ENCODE measurements around the gene YIF1A.

GRCh38 chr11:66312549-66313320, 23.8 kb upstream of the YIF1A start:
- TF ChIP-seq ZNF350 (tag by site-specific recombination; IDR thresholded peaks at IDR 0.05) = no peak
- no peak for TF ChIP-seq ZNF701 (tag by site-specific recombination; IDR thresholded peaks at IDR 0.05)
- TF ChIP-seq ZNF132 (tag by site-specific recombination; IDR thresholded peaks at IDR 0.05; ENCODE audit: borderline replicate concordance) = no peak
- no peak for TF ChIP-seq CTCF (tag by site-specific recombination; IDR thresholded peaks at IDR 0.05)
- no peak for TF ChIP-seq INSM2 (tag by site-specific recombination; IDR thresholded peaks at IDR 0.05)
- no peak for TF ChIP-seq ZNF585B (tag by site-specific recombination; IDR thresholded peaks at IDR 0.05)
- no peak for TF ChIP-seq ZNF549 (tag by site-specific recombination; IDR thresholded peaks at IDR 0.05)
- TF ChIP-seq ZNF175 (tag by site-specific recombination; IDR thresholded peaks at IDR 0.05) = no peak
- no peak for TF ChIP-seq ZNF830 (tag by site-specific recombination; IDR thresholded peaks at IDR 0.05; ENCODE audit: low read depth)
- TF ChIP-seq ZBTB20 (tag by site-specific recombination; IDR thresholded peaks at IDR 0.05) = peak; percentile 41; the same call in 1 of the 2 replicates

All from HEK293 (cell line).